Measurements from ENCODE around the gene BRD2.

BRD2 gene

GRCh38 chr6:32976334-32977069 lies 8.1 kb downstream of the BRD2 start:
- TF ChIP-seq FOXP2 (optimal IDR thresholded peaks at IDR 0.05; ENCODE audit: borderline replicate concordance, extremely low read depth, extremely low read length, insufficient read depth) (no peak), SIN3A (IDR thresholded peaks at IDR 0.05; ENCODE audit: borderline replicate concordance, insufficient read depth, low read length) (no peak), TAF1 (IDR thresholded peaks at IDR 0.05; ENCODE audit: borderline replicate concordance, insufficient read depth, low read length) (no peak), POLR2AphosphoS5 (IDR thresholded peaks at IDR 0.05; ENCODE audit: low read depth, low read length) (no peak), REST (IDR thresholded peaks at IDR 0.05; ENCODE audit: insufficient read depth in 1 of 2, low read depth in 2 of 2, low read length in 2 of 2) (no peak)

GRCh38 chr6:32977272-32977952 lies 9.0 kb downstream of the BRD2 start:
- TF ChIP-seq FOXP2 (optimal IDR thresholded peaks at IDR 0.05; ENCODE audit: borderline replicate concordance, extremely low read depth, extremely low read length, insufficient read depth) (no peak), REST (IDR thresholded peaks at IDR 0.05; ENCODE audit: insufficient read depth in 1 of 2, low read depth in 2 of 2, low read length in 2 of 2) (no peak), POLR2AphosphoS5 (IDR thresholded peaks at IDR 0.05; ENCODE audit: low read depth, low read length) (no peak; the same call in none of the 2 replicates), TAF1 (IDR thresholded peaks at IDR 0.05; ENCODE audit: borderline replicate concordance, insufficient read depth, low read length) (no peak), SIN3A (IDR thresholded peaks at IDR 0.05; ENCODE audit: borderline replicate concordance, insufficient read depth, low read length) (no peak)

GRCh38 chr6:32977953-32978324 lies 9.5 kb downstream of the BRD2 start:
- TF ChIP-seq TAF1 (IDR thresholded peaks at IDR 0.05; ENCODE audit: borderline replicate concordance, insufficient read depth, low read length) (no peak), SIN3A (IDR thresholded peaks at IDR 0.05; ENCODE audit: borderline replicate concordance, insufficient read depth, low read length) (no peak), POLR2AphosphoS5 (IDR thresholded peaks at IDR 0.05; ENCODE audit: low read depth, low read length) (no peak), REST (IDR thresholded peaks at IDR 0.05; ENCODE audit: insufficient read depth in 1 of 2, low read depth in 2 of 2, low read length in 2 of 2) (no peak), FOXP2 (optimal IDR thresholded peaks at IDR 0.05; ENCODE audit: borderline replicate concordance, extremely low read depth, extremely low read length, insufficient read depth) (no peak)

DNA sequence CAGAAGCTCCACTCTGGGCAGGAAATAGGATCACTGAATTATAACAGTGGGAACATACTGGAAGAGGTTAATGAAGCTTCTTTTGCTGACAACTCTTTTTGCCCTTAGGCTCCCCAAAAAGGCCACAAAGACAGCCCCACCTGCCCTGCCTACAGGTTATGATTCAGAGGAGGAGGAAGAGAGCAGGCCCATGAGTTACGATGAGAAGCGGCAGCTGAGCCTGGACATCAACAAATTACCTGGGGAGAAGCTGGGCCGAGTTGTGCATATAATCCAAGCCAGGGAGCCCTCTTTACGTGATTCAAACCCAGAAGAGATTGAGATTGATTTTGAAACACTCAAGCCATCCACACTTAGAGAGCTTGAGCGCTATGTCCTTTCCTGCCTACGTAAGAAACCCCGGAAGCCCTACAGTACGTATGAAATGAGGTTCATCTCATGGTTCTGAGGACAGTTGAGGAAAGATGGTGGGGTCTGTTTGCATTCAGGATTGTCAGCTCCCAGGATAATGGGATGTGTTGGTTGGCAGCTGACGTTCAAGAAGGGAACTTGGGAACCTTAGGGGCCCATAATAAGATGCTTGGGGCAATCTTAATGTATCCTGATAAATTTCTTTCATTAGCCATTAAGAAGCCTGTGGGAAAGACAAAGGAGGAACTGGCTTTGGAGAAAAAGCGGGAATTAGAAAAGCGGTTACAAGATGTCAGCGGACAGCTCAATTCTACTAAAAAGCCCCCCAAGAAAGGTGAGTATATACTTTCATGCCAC lies 11.5 kb downstream of the BRD2 start:
- TF ChIP-seq POLR2AphosphoS5 (IDR thresholded peaks at IDR 0.05; ENCODE audit: low read depth, low read length) (no peak), FOXP2 (optimal IDR thresholded peaks at IDR 0.05; ENCODE audit: borderline replicate concordance, extremely low read depth, extremely low read length, insufficient read depth) (no peak), SIN3A (IDR thresholded peaks at IDR 0.05; ENCODE audit: borderline replicate concordance, insufficient read depth, low read length) (no peak), REST (IDR thresholded peaks at IDR 0.05; ENCODE audit: insufficient read depth in 1 of 2, low read depth in 2 of 2, low read length in 2 of 2) (no peak), TAF1 (IDR thresholded peaks at IDR 0.05; ENCODE audit: borderline replicate concordance, insufficient read depth, low read length) (no peak)
